Stimulated activated CD8-positive, alpha-beta memory T cell treated with anti-CD3 and anti-CD28 coated beads, Interleukin-2, amount 100 ng/mL, for 48 hours (primary cell): Measurements from ENCODE around the gene HOXA5.

ENCODE experiments used
- DNase-seq, 2 donors: peaks; one replicate each; pipeline ENCODE4 v3.0.0-alpha.2; 2020; ENCODE audit warnings: low read depth in 2 of 2

The HOXA5 gene

DNA sequence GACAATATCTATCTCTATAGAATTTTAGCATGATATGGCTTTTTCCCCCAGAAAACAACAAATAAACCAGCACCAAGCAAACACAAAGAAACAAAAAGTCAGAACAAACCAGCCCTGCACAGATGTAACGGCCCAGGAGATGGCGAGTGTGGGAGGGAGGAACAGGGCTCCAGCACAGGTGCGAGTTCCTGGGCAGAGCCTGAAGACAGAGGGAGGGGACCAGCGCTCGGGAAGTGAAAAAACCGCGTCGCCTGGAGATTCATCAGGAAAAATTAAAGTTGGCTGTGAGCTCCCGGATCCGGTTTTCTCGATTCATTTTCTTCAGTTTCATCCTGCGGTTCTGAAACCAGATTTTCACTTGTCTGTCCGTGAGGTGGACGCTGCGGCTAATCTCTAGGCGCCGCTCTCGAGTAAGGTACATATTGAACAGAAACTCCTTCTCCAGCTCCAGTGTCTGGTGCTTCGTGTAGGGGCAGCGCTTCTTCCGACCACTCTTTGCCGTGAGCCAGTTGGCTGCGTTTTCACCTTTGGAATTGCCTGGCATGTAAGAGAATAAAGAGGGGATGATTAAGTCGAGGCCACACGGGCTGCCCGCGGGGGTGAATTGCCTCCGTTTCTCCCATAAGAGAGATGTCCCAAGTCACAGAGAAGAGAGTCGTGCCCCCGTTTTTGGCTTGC is 28.3 kb upstream of the HOXA5 start:
- no peak for DNase-seq

DNA sequence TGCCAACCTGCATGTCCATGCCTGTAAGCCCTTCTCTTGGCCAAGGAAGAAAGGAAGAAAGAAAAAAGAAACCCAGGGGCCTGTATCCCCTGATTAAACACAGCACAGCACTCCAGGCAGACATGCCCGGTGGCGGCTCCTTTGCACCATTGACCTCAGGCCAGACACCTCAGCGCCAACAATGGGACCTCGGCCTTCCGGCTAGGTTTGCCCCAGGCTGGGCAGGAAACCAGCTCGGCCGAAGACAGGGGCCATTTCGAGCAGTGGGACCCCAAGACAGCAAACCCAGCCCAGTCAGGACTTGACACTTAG is 27.8 kb upstream of the HOXA5 start:
- no peak for DNase-seq

DNA sequence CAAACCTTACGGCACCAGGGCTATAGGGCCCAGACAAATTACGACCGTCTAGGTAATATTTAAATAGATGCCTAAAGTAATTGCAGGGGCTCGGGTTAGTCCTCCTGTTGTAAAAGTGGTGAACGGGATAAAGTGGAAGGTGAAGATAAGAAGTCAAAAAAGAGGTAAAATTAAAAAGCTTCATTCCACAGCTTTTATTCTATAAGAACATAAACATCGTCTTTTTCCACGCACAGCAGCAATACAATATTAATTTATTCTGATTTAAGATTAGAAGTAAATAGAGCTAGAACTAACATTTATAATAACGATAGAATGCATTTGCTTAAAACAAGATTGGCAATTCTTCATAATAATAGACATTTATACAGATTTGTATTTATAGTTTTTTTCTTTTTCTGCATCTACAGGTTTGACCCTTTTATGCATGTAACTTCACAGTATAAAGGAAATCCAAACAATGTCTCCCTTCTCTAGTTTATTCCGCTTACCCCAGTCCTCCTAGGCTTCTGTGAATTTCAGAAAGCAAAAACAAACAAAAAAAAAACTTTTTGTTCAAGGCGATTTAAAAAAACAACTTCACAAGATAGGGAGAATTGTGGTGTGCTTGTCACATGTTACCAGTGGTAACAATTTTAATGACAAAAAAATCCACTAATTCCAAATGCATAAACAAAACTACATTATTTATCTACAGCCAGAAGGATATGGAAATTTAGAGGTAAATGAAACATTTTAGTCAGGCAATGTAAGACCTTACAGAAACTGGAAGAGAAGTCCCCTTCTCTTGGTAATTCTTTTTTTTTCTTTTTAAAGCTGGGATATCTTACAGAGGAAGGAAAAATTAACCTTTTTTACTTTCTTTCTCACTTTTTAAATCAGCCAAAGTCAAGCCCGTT is 27.2 kb upstream of the HOXA5 start:
- DNase-seq: no peak

DNA sequence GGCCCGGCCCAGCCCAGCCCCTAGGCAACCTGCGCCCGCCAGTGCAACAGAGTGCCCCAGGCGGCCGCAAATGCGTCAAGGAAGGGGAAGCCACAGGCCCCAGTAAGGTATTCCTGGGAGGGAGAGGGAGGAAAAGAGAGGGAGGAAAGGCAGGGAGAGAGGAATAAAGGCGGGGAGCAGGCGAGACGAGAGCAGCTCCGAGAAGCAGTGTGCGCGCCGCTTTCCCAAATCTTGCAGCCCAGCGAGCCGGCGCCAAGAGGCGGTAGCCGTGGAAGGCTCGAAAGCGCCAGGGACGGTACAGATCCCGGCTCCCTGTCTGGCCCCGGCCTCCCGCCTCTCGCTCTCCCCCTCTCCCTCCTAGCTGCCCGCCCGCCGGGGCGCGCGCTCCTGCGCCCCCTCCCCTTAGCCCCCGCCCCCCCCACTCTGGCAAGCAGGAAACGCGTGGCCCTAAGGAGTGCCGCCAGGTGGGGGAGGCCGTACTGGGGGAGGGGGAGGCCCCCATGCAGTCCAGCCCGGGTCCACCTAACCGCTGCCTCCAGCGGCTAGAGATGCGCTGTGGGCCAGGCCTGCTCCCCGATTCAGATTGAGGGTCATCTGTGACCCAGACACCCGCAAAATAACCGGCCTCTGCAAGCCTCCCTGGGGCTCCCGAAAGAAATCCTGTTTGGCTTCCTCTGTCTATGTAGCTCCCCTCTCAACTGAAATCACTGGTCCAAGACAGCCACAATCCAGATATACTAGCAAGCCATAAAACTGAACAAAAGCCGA is 26.4 kb upstream of the HOXA5 start:
- DNase-seq: no peak

DNA sequence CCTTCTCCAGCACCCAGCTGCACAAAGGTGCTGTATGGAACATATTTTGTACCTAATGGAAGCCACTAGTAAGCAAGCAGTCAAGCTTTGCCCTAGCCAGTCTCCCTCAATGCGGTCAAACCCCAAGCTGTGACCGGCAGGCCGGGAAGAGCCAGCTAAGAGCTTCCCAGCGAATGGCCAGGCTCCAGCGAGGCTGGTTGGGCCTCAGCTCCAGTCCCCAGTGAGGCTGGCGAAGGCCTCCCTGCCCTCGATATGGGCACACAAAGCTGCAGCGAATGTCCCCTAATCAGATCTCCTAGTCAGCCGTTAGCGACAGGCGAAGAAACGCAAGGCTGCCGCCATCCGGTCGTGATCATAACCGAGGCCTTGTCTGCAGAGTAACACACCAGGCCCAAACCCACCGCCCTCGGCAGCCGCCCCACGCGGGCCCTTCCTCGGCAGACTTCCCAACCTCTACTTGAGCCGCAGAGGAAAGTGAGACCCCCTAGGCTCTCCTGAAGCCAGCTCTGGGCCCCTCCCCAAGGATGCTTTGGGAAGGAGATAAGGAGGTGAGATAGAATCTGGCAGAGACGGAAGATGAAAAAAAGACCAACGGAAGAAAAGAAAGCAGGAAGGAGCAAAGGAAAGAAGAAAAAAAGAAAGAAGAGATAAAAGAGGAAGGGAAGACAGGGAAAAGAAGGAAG is 24.9 kb upstream of the HOXA5 start:
- DNase-seq: no peak

DNA sequence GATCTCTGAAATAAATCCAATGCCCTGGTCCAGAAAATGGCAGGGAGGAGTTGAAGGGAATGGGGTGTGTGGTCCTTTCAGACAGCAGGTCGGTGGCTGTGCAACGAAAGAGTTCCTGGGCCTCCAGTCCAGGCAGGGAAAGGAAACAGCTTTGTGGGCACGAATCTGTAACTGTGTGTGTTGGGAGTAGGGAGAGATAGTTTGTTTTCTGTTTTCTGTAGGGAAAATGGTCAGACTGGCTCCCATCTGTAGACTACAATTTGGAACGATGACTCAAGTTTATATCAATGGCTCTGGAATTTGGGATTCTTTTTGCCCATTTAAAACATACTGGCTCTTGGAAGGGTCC is 24.4 kb upstream of the HOXA5 start:
- DNase-seq: no peak

DNA sequence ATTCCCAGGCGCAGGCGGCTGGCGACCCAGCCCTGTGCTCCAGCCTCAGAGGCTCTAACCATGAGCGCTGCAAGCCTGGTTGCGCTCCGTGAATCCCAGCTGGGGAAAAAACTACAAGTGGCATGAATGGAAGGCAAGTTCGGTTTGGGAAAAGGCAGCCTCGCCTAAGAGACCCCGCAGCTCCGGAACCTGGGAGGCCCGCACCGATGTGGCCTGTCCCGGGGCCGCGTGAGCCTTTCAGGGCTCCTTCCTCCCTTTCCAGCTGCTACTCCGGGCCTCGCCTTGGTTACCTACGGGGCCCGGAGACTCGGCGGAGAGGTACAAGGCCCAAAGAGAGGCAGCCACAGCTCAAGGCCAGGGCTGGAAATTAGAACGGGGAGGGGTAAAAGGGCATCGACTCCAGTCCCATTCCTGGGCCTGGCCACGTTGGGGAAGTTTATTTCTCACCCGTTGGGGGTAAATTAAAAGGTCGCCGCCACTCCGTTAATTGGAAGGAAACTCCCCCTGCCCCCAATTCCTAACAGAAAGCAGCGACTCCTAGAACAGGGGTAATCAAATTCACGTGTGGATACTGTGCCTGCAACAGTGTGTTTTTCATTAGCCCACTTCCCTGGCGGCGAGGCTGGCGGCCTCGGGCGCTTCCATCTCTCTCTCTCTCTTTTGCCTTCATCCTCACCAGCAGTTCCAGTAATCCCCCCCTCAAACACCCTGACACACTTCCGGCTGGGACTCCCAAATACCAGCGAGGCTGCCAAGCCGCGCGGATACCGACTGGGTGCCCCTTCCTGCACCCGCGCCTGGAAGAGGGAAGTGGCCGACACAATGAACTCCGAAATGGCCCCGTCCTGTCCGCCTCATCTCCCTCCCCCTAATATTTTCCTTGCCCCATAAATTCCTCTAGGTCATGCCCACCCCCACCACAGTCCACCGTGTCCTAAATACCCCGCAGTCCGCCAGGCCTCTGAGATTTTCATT is 23.3 kb upstream of the HOXA5 start:
- DNase-seq: no peak

DNA sequence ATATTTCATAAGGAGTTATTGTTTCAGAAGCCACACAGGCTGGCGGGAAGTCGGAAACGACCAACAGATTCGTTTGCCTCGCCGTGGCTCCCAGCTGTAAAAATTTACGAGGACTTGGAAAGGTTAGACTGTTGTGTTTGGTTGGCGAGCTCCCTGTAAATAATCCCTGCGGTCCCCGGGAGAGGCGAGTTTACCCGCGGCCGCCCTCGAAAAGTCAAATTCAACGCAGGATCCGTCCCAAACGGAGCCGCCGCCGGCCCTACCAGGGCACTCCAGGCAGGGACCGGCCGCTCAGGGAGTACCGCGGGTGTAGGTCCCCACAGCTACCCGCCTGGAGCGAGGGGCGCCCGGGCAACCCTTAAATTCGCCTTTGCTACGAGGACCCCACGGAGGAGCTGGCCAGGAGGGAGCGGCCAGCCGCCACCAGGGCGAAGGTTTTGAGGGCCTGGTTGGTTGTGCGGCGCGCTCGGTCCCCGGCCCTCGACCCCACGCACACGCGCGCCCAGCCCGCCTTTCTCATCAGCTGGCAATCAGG is 22.6 kb upstream of the HOXA5 start:
- no peak for DNase-seq

DNA sequence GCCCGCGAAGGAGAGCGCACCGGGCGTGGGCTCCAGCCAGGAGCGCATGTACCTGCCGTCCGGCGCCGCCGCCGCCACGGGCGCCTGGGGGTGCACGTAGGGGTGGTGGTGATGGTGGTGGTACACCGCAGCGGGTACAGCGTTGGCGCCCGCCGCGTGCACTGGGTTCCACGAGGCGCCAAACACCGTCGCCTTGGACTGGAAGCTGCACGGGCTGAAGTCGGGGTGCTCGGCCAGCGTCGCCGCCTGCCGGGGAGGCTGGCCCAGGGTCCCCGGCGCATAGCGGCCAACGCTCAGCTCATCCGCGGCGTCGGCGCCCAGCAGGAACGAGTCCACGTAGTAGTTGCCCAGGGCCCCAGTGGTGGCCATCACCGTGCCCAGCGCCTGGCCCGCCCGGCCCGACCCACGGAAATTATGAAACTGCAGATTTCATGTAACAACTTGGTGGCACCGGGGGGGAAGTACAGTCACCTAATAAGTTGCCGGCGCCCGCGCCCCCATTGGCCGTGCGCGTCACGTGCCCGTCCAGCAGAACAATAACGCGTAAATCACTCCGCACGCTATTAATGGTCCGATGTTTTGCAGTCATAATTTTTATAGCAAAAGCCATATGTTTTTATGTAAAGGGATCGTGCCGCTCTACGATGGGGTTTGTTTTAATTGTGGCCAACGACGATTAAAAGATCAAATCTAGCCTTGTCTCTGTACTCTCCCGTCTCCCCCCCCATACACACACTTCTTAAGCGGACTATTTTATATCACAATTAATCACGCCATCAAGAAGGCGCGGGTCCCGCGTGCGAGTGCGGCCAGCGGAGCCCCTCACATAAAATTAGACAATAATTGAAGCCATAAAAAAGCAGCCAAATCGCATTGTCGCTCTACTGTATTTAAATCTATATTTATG is 21.9 kb upstream of the HOXA5 start, which contains the start of gene HOXA9:
Gene HOXA9, minus strand, starts transcription at position 449 of the 907 bp plus-strand sequence. Its CDS starts 80 bp downstream, at position 369.
- no peak for DNase-seq

DNA sequence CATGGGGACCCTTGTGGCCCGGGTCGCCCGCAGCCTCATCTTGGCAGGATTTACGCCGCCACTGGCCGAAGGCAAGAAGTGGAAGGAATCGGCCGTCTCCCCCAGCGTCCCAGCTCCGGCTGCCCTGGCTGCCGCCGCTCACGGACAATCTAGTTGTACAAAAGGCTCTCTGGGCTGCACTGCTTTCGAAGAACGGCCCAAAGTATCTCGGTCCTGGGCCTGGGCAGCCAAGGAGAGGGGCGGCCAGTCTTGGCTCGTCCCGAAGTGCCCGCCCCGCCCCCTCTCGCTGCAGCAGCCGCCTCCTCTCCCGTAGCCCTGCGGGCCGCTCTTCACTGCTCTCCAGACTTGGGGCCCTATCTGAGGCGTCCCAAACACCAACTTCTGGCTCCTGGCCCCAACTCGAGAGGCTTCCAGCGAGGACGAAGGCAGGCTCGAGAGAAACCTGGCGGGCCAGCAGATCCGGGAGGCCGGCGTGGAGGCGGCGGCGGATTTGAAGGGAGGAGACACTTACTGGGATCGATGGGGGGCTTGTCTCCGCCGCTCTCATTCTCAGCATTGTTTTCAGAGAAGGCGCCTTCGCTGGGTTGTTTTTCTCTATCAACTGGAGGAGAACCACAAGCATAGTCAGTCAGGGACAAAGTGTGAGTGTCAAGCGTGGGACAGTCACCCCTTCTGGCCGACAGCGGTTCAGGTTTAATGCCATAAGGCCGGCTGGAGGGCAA is 21.0 kb upstream of the HOXA5 start:
- no peak for DNase-seq

DNA sequence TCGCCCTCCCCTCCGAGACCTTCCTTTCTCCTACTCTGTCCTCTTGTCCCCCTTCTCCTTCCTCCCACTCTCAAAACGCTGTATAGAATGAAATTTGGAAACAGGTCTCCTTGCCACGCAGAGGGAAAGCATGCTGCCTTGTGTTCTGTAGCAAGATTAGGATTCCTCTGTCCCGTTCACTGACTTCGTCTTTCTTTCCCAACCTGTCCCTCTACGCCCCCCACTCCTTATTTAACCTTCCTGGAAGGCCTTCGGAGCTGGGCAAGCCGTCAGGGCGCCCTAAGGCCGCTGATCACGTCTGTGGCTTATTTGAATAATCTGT is 20.5 kb upstream of the HOXA5 start:
- no peak for DNase-seq

DNA sequence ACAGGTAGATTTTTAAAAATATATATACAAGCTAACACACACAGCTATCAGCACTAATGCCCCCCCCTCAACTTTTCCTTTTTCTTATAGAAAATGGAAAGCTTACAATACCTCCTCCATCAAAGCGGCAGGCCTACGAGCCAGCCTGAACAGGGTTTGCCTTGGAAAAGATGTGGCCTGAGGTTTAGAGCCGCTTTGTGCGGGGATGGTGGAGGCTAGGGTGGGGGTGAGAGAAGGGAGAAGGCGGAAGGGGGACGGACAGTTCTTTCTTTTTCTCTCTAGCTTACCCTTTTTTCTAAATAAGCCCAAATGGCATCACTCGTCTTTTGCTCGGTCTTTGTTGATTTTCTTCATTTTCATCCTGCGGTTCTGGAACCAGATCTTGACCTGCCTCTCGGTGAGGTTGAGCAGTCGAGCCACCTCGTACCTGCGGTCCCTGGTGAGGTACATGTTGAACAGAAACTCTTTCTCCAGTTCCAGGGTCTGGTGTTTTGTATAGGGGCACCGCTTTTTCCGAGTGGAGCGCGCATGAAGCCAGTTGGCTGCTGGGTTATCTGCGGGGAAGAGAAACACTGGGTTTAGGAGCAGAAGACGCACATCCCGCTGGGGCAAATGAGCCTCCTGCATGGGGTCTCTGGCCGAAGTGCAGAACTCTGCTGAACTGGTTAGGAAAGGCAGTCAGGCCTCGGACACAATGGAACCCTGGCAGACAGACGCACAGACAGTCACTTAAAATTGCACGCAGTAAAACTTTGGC is 20.0 kb upstream of the HOXA5 start:
- no peak for DNase-seq

DNA sequence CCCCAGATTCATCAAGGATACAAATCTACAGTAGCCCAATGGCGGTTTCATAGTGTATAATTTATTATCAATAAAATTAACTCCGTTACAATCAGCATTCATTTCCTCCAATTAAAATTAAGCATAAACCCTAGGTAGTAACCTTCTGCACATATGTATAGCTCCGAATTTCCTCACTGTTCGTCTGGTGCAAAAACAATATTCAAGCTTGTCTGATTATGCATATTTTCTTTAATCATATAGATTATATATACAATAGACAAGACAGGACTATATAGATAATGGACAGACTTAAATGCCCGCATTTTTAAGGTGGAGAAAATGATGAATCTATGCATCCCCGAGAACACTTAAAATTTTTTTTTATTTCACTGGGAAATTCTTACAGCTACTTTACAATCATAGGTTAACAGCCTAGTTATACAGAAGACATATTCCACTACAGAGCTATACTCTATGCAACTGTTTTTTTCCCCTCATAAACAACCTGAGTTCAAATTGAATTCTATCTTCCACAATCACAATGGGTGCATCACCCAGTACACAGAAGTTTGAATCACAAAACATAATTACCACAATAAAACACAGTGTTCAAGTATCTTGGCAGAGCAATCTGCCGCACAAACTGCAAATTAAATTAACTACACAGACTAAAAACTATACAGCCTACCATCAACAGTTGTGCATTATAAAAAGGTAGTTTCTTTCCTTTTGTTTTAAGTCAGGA is 19.2 kb upstream of the HOXA5 start:
- no peak for DNase-seq

DNA sequence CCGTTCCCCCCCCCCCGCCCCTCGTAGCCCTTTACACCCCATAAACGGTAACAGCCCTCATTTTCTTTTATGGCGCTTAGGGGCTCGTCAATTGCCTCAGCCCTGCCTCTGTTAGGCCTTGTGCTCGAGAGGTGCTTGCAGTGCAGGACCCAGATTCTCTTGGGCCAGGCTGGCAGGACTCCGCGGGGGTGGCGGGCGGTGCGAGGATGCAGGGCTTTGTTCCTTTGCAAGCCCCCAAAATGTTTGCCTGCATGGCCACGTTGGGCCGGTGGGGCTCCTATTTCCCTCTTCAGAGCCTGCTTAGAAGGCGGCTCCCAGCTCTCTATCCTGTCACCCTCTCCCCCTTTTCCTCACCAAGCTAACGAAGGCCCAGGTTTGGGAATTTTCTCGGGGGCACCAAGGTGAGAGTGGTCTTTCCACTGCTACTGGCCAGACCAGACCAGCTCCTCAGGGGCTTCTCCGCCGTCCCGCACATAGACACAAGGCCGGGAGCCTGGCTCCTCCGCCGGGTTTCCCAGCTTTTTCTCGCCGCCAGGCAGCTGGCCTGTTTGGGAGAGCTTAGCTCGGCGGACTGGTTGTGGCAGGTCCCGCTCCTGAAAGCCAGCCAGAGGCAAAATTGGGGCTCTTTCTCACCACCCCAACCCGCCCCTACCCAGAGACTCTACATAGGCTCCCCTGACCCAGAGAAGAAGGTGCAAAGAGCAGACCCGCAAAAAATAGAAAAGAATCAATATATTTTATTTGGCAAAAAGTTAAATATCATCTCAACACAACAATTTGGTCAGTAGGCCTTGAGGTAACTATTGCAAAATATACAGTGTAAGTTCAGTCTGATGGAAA is 18.5 kb upstream of the HOXA5 start:
- DNase-seq: no peak

DNA sequence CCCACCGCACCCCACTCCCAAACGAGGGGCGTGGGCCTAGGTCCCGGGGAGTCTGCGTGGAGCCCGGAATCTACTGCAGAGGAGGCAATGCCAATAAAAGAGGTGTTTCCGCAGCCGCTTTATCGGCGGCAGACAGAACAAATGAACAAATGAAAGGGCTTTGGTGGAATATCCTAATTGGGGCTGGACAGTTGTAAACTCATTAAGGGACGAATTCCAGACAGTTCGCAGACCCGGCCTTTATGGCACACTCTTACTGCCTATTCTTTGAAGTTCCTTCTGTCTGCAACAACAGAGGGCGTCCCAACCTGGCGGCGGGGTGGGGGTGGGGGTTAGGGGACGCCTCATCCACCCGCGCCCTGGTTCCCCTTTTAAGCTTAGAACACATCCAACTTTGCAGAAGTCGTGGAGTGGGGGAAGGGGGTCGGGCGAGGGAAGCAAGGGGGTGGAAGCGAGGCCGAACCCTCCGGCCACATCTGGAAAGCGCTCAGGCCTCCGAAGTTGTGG is 17.8 kb upstream of the HOXA5 start:
- no peak for DNase-seq

DNA sequence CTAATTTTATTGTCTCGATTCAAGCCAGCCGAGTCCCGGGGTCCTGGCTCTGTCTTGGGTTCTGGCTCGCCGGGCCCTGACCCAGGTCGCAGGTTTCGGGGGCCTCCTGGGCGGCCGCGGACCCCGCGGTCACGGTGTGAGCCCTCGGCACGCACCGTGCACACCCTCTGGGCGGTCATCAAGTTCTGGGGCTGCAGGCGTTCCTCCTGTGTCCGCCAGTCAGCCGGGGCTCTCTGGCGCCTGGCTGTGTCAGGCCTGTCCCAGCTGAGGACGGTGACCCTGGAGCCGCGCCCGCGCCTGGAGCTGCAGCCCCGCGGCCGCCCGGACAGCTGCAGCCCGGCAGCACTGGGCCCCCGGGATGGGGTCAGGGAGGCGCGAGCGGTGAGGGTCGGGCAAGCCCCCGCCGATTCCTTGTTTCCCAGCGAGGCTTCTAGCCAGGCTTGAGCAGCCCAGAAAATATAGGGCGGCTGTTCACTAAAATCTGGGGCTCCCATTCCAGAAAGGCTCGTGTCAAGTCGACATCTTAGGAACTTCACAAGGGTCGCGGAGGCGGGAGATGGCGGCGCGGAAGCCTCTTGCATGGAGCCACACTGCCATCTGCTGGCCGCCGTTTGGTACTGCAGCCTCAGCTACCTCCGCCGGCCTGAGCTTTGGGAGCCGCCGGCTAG is 17.2 kb upstream of the HOXA5 start:
- DNase-seq: peak; percentile 74 to 77
